Hippocampal formation (tissue), 2 donors: ENCODE data around the gene XCR1.

Source experiments
- DNase-seq, 2 donors: peaks; one replicate each; lab custom pipeline; 2025; lab: John Stamatoyannopoulos, UW

XCR1 gene

DNA sequence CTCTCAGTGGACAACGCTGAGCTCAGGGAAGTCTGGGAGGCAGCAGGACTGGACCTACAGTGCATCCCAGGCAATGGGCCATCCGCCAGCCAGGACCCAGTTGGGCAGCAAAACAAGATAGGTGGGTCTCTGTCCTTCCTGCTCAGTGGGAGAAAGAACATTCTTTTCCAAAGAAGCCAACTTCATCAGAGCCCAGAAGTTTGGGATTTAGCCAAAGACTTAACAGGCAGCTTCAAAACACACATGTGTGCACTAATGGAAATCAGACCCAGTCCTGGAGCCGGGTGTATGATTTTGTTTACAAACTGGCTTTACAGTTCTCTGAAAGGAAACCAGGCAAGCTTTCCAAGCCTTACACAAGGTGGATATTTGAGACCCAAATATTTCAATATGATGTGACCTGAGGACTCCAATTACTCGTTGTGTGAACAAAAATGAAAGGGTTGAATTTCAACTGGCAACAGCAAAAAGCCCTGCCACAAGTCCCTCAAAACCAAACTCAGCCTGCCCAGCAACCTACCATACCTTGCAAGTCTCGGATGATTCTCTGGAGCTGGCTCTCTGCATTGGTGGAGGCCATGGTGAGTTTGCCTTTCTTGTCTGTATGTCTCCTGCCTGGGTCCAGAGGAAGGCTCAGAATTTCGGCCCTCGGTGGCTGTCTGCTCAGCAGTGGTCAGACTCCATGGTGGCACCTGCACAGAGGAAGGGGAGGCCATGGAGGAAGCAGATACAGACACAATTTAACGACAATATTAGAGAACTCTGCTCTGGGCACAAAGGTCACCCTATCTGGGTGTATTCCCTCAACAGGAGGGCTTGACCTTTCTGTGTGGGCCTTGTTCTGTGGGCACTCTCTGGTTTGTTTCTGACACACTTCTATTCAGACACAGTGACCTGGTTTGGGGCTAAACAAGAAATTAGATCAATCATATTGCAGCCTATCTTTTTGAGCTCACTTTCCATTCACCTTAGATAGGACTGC lies 42.7 kb downstream of the XCR1 start:
- no peak for DNase-seq

DNA sequence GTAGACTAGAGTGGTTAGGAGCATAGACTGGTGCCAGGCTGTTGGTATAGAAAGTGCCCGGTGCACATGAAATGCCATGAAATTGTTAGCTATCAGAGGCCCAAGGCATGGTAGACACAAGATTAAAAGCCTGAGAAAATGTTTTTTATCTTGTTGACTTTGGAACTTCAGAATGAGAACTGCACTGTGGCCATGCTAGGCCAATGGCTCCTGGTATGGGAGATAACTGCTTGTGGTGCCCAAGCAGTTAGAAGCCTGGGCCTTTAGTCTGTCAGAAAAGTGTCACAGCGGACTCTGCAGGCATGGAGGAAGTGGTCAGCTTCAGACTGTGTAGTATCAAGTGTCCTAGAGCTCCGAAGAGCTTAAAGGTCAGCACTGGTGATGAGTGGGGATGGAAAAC lies 43.5 kb downstream of the XCR1 start:
- no peak for DNase-seq

DNA sequence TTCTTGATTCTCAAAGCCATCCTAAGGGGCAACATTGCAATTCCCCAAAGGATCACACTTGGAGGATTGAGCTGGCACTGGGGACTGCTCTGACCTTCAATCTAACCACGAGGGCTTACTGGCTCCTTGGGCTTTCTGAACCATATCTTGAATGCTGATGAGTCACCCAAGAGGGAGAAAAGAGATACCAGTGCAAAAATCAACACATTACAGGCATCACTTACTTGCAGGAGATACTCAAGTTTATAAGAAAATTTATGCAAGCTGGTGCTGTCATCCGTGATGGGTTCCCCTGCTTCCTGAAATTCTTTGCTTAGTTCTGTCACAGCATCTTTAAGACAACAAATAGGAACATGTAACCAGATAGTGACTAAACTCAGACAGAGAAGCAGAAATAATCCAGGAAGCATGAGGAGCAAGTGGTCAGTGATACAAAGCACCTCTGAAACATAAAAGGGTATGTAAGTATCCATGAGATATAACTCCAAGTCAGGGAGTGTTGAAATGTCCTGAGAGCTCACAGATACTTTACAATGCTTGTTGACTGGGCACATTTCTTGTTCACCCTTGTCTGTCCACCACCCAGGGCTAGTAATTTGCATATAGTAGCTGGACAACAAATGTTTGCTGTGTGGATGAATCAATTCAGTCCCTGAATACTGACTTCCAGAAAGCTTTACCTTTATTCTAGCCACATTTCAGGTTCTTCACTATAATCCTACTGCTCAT lies 45.8 kb downstream of the XCR1 start:
- DNase-seq = no peak

DNA sequence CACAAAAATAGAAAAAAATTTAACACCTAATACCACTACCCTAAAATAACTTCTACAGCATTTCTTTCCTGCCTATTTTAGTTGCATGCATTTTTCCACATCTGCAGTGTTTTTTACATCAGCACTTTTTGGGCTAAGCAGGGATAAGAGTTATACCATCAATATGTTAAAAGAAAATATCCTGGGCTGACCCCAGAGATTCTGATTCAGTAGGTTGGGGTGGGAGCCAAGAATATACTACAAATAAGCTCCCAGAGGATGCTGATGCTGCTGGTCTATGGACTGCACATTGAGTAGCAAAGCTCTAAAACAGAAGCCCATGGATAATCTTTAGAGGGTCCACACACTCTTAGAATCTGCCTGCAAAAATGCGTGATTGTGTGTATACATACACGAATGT lies 46.5 kb downstream of the XCR1 start:
- DNase-seq = no peak

DNA sequence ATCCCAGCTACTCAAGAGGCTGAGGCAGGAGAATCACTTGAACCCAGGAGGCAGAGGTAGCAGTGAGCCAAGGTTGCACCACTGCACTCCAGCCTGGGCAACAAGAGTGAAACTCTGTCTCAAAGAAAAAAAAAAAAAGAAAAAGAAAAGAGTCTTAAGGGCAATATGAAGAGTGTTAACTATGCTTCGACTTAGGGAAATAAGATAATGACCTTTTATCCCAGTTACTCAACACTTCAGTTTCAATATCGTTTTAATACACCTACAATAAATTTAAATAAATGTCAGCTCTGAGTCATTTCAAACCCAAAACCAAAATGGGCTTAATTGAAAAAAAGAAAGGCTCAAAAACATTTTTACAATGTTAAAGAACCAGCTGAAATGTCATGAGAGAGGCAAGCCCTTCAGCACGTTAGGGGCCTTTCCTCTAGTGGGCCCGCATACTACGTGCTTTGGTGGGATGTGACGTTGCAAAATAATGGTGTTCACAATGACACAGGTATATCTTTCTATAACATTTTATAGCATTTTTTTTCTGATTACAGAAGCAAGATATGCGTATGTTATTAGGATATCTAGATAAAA lies 47.0 kb downstream of the XCR1 start:
- no peak for DNase-seq

DNA sequence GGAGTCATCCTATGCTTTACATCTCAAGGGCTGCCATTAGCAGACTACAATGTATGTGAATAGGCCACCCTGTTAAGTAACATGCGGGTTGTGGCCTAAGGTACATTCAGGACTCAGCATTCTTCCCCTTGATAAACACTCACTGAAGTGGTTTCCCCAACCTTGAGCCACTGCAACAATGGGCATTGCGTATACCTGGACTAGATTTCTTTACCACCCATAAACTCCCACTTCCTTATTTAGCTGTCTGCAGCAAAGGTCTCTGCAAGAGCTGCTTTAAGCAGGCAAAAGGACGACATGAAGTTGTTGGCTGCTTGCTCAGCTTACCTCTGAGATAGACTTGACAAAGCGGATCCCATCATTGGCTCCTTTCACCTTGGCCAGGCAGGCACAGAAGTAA lies 47.9 kb downstream of the XCR1 start:
- DNase-seq = no peak

DNA sequence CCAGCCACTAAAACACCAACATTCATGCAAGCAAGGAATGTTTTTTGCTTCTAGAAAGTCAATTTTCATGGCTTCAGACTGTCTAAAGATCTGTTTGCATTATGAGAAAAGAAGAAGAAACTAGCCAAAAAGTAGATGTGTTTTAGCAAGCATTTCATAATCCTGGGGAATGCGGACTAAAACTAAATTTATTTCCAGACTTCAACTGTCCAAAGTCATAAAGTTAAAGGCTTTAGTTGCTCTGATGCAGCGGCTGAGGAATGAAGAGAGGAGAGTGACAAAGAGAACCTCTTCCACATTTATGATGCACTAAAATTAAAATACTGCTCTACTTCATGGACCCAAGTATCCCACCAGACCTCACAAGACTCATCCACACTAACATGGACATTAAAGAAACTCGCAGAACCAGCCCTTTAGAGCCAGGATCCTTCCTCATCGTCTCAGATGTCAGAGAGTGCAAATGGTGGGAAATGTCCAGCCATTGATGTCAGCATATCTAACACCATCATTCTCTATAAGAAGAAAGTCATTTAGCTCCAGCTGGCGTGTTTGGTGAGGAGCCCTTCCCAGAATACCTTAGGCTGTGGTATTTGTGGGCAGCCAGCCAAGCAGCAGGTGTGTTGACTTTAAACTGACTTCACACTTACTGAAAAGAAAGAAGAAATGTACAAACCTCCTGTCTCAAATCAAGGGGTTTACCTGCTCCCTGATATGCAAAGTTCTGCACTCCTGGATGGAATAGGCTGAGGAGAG lies 49.1 kb downstream of the XCR1 start:
- DNase-seq = no peak

DNA sequence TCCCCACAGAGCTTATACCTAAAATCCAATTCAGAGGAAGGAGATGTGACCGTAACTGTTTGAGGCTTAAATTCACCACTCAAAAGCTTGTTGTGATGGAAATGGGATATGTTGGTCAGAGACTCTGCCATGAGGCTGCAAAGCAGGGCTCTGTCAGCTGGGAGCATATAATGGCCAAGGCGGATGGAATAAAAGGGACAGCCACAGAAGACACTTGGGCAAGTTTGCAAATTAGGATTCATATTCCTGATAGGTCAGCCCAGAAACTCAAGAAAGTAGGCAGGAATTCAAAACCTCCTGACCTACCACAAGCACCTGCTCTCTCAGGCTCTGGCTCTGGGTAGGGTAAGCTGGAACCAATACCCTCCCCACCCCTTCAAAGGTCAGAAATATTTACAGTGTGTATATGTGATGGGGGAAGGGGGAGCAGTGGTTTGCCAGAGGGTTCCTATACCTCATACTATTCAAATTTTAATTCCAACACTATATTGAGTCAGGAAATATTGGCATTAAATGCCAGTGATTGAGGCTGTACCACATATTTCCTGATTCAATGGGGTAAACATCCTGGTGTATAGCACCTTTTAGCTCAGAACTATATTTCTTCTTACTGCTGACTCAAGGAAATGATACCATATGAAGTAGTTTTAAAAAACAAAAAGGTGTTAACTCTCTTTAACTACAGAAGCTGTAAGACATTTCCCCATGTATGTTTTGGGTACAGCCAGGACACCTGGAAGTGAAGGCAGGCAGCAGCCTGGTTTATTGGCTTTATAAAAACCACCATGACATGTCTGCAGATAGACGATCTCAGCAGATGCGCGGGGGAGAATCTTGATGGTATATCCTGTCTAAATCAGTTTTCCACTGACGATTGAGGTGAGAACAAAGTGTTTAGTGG lies 50.8 kb downstream of the XCR1 start:
- no peak for DNase-seq

DNA sequence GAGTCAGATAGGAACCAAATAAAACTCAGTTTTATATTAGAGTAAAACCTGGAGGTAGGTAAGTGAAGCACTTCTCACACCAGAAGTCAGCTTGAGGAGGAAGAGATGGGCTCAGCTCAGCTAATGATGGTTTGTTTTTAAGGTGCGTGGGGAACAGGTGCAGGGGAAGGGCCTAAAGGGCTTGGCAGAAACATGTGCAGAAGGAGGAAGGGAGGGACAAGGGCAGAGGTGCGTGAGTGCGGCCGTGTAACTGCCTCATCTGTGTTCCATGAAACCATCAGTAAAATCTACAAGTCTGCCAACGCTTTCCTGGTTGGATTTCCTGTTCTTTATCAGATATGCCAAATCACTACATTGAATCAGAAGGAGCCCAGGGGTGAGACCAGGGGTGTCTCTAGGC lies 51.6 kb downstream of the XCR1 start:
- DNase-seq = no peak

DNA sequence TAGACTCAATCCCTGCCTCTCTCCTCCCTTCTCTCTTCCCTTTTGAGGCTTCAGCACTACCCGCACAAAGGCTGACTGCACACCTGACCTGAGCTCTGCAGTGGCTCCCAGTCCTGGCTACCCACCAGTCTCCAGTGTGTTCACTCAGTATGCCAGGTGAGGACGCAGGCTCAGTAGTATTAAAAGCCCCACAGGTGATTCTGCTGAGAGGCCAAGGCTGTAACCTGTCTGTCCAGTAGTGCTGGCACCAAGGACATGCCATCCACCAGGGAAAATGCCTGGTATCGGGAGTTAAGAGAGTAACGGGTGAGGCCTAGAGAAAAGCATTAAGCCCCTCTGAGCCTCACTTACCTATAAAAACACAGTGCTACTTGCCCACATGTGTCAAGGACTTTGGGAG lies 52.6 kb downstream of the XCR1 start:
- DNase-seq = no peak

DNA sequence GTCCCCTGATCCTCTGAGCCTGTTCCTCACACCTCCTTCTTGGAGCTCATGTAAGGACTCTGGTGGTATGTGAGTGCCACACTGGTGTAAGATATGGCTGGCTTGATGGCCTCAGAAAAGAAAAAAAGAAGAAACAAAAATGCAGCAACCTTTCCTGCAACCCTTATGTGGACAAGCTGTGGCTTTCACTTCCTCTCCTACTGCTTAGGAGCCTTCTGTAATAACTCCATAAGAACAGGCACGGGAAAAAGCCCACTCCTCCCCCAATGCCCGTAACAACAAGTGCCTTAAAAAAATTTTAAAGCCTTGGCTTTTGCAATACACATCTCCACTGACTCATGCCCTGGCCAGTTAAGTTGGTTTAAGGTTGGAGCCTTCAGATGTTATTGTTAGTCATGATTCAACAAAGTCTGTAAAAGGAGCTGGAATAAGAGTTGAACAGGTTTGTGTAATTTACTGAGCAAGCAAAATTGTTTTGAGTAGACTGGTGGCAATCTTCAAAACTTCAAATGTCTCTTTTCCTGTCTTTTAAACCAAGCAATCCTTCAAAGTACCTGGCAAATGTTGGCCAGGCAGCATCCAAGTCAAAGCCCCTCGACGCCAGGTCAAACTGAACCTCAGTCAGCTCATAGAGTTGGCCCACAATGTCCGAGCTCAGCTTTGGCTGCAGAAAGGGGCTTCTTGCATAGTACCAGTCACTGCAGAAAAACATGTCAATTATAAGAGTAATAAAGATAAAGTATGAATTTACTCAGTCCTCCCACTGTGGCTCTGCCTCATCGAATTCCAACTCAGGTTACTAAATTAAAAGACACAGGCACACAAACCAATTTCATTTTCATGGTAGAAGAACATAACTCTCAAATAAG lies 54.5 kb downstream of the XCR1 start:
- DNase-seq = peak in 1 of 2 donors; percentile 9

DNA sequence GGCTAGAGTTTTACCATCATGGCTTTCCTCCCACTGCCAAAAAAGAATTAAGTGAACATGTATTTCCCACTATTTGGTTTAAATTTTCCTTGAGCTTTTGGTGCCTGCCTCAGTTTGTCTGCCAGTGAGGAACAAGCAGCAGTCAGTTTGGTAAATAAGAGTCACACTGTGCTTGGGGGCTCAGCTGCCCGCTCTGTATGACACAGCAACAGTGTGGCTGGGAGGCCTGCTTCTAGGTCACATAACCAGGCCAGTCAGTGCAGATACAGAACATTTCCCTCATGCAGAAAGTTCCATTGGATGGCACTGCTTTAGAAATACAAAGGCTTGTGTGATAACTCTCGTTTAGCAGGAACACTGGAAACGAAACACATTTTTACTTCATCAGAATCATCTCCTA lies 57.3 kb downstream of the XCR1 start:
- DNase-seq = no peak

DNA sequence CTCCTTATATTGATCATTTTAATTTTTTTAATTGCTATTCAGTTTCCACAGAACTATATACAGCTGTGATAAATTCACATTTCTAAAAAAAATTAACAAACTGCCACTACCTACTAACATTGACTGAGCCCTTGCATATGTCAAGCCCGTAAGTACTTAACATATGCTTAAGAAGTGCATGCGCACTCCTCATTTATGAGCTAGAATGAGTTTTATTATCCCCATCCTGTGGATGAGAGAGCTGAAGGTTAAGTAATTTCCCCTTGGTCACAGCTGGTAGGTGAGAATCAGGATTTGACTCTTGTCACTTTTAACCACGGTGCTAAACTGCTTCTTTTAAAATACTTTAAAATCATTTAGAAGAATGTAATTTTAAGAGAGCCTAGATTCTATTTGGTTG lies 58.2 kb downstream of the XCR1 start:
- no peak for DNase-seq

DNA sequence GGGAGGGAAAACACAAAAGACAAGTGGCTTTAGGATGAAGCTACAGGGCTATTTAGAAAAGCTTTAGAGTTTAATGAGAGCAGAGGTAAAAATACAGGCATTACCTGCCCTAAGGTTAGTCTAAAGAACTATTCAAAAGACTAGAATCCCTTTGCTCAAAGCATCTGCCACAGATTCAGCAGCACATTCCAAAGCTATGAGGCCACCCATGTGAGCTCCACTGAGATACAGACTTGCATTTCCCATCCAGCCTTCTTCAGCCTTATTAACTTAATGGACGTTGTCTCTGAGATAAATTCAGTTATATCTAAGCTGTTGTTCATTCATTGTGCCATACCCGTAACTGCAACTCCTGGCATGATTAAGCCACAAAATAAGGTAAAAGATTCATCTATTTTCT lies 58.6 kb downstream of the XCR1 start:
- no peak for DNase-seq

DNA sequence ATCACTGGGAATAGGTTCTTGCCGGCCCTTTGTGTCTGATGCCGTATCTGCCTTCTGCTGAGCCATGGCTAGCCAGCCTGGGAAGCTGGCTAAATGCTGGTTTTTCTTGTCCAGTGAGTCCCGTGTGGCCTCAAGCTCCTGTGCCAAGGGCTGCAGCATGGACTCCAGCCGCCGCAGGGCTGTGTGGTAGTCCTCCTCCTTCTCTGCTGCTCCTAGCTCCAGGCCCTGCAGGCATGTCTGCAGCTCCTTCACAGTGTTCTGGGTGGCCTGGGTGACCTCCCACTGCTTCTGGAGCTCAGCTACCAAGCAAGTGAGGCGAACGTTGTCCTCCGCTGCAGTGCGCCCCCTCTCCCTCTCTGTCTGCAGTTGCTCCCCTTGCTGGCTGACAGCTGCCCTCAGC lies 59.1 kb downstream of the XCR1 start:
- DNase-seq = no peak

DNA sequence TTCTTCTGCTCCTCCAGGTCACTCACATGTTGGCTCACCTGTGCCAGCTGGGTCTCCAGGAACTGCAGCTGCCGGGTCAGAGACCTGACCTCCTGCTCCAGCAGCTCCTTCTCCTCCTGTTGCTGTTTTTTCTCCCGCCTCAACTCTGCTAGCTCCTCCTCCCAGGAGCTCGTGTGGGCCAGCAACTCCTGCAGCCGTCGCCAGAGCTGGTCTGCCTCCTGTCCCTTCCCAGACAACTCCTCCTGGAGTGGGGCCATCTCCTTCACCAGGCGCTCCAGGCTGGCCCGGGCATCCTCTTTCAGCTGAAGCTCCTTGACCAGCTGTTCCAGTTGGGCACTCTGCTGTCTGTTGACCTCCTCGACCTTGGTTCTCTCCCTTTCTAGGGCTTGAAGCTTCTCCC lies 59.6 kb downstream of the XCR1 start:
- no peak for DNase-seq
